Hepatocyte (in vitro differentiated cells): ENCODE measurements around the gene RPS23. TPM values are rescaled to one million over a fixed set of nuclear protein-coding genes. Genes with fewer than 3 reads are reported as not detected.

Source experiments
- DNase-seq: peaks from one replicate; pipeline ENCODE4 v3.0.0-alpha.2; 2016; ENCODE audit warnings: low spot score
- H2AFZ ChIP-seq: fragments of 200-600 bp; sonication (generic); 2 replicates; pipeline ENCODE4 v1.6.0; 2016; ENCODE audit warnings: antibody characterized with exemption, mild to moderate bottlenecking
- H3K27ac ChIP-seq: fragments of 200-600 bp; sonication (generic); 2 replicates; pipeline ENCODE4 v1.5.1; 2016; ENCODE audit warnings: mild to moderate bottlenecking
- H3K27me3 ChIP-seq: fragments of 200-600 bp; sonication (generic); 2 replicates; pipeline ENCODE4 v1.6.1; 2016
- H3K36me3 ChIP-seq: fragments of 200-600 bp; sonication (generic); replicated peaks from 2 replicates; pipeline ENCODE4 v1.5.1; 2016; ENCODE audit warnings: low read depth; ENCODE audit not compliant: insufficient read depth
- H3K4me1 ChIP-seq: fragments of 200-600 bp; sonication (generic); 2 replicates; pipeline ENCODE4 v1.5.1; 2016; ENCODE audit warnings: mild to moderate bottlenecking, moderate library complexity; ENCODE audit not compliant: insufficient read depth
- H3K4me2 ChIP-seq: fragments of 200-600 bp; sonication (generic); 2 replicates; pipeline ENCODE4 v1.6.0; 2016
- H3K4me3 ChIP-seq: fragments of 200-600 bp; sonication (generic); 2 replicates; pipeline ENCODE4 v1.5.1; 2016; ENCODE audit warnings: mild to moderate bottlenecking
- H3K79me2 ChIP-seq: fragments of 200-600 bp; sonication (generic); 2 replicates; pipeline ENCODE4 v1.6.0; 2017; ENCODE audit warnings: mild to moderate bottlenecking
- H3K9me2 ChIP-seq: fragments of 200-600 bp; sonication (generic); replicated peaks from 2 replicates; pipeline ENCODE4 v1.6.0; 2017; ENCODE audit warnings: mild to moderate bottlenecking; ENCODE audit not compliant: insufficient read depth
- H3K9me3 ChIP-seq: fragments of 200-600 bp; sonication (generic); 2 replicates; pipeline ENCODE4 v1.5.1; 2016; ENCODE audit warnings: low read depth, mild to moderate bottlenecking
- H4K20me1 ChIP-seq: fragments of 200-600 bp; sonication (generic); 2 replicates; pipeline ENCODE4 v1.6.0; 2016; ENCODE audit warnings: mild to moderate bottlenecking; ENCODE audit not compliant: insufficient read depth, poor library complexity, severe bottlenecking
- CTCF ChIP-seq: fragments of 200-600 bp; sonication (generic); IDR thresholded peaks from 2 replicates; pipeline ENCODE4 v1.5.1; 2016; ENCODE audit warnings: antibody characterized with exemption, mild to moderate bottlenecking; ENCODE audit not compliant: poor library complexity
- EZH2 ChIP-seq: fragments of 200-600 bp; sonication (generic); IDR thresholded peaks from 2 replicates; pipeline ENCODE4 v1.6.1; 2016; ENCODE audit warnings: antibody characterized with exemption, mild to moderate bottlenecking, borderline replicate concordance
- EZH2phosphoT487 ChIP-seq: fragments of 200-600 bp; sonication (generic); IDR thresholded peaks from one replicate; pipeline ENCODE4 v1.6.1; 2018; ENCODE audit warnings: antibody characterized with exemption, mild to moderate bottlenecking, low read depth, moderate library complexity; ENCODE audit not compliant: unreplicated experiment, severe bottlenecking
- WGBS: methylation state at CpG from one replicate; pipeline ENCODE4 v1.1.6; 2016; ENCODE audit warnings: low lambda C conversion rate; ENCODE audit errors: missing lambda C conversion rate; 5-methylcytosine and 5-hydroxymethylcytosine counted together
- polyA plus RNA-seq: library from polyadenylated mRNA; unstranded; fragments of >200 nt; fragmentation: Nextera tagmentation; extraction: Ambion mirVana; gene quantifications from 2 replicates; pipeline ENCODE4 v1.2.1, GENCODE V29; 2016
- total RNA-seq: library from RNA; depleted of rRNA; stranded (reverse); fragments of >200 nt; gene quantifications from 2 replicates; pipeline ENCODE4 v1.2.3, GENCODE V29; 2014

RPS23 gene
- total and polyA plus RNA-seq, 2 experiments from 2014 or later, result 797 to 3,018 TPM

GRCh38 chr5:82295959-82296531 is 17.9 kb upstream of the RPS23 start:
- Histone ChIP-seq H2AFZ (no peak overlapping the region), H3K4me3 (no peak overlapping the region), H3K27me3 (no peaks in the 10 kb centered on the region), H3K4me1 (no peaks in the 10 kb centered on the region), H3K4me2 (no peak overlapping the region), H3K9me2 (no peaks in the 10 kb centered on the region), H3K36me3 (no peaks in the 10 kb centered on the region), H3K27ac (no peak overlapping the region), H3K79me2 (no peaks in the 10 kb centered on the region), H4K20me1 (no peaks in the 10 kb centered on the region), H3K9me3 (no peaks in the 10 kb centered on the region)
- no peak for TF ChIP-seq CTCF
- no peak for TF ChIP-seq EZH2phosphoT487
- TF ChIP-seq EZH2, result no peak
- DNase-seq, result no peak
- WGBS, result 90% methylated on average over 2 of the region's 2 CpGs

- no peak overlapping the region for H2AFZ ChIP-seq
- no peak overlapping the region for H3K4me3 ChIP-seq
- H3K4me1 ChIP-seq, result no peaks in the 10 kb centered on the region
- H3K27ac ChIP-seq, result no peak overlapping the region
- H3K9me2 ChIP-seq, result no peaks in the 10 kb centered on the region
- H4K20me1 ChIP-seq, result no peaks in the 10 kb centered on the region
- H3K36me3 ChIP-seq, result no peaks in the 10 kb centered on the region
- no peak overlapping the region for H3K4me2 ChIP-seq
- H3K9me3 ChIP-seq, result no peaks in the 10 kb centered on the region
- TF ChIP-seq EZH2, result no peak
- no peak for TF ChIP-seq EZH2phosphoT487
- no peak for TF ChIP-seq CTCF
- no peaks in the 10 kb centered on the region for H3K79me2 ChIP-seq
- no peak for DNase-seq
- H3K27me3 ChIP-seq, result no peaks in the 10 kb centered on the region
These were observed 17.0 kb upstream of the RPS23 start for GRCh38 chr5:82295144-82295543.

- Histone ChIP-seq H2AFZ (no peak overlapping the region), H3K9me2 (no peaks in the 10 kb centered on the region), H4K20me1 (no peaks in the 10 kb centered on the region), H3K4me1 (no peaks in the 10 kb centered on the region), H3K79me2 (no peaks in the 10 kb centered on the region), H3K27me3 (no peaks in the 10 kb centered on the region), H3K36me3 (no peaks in the 10 kb centered on the region), H3K4me2 (no peak overlapping the region), H3K4me3 (no peak overlapping the region), H3K9me3 (no peaks in the 10 kb centered on the region), H3K27ac (no peak overlapping the region)
- DNase-seq, result no peak
- 74% methylated on average over 2 of the region's 2 CpGs for WGBS
- TF ChIP-seq EZH2, result no peak
- TF ChIP-seq EZH2phosphoT487, result no peak
- TF ChIP-seq CTCF, result no peak
These were observed 13.3 kb upstream of the RPS23 start for GRCh38 chr5:82291420-82291819.

- 82% methylated on average over 6 of the region's 6 CpGs for WGBS
- DNase-seq, result no peak
- Histone ChIP-seq H3K4me1 (no peaks in the 10 kb centered on the region), H3K79me2 (no peaks in the 10 kb centered on the region), H3K27ac (no peak overlapping the region), H3K9me3 (no peaks in the 10 kb centered on the region), H3K27me3 (no peaks in the 10 kb centered on the region), H4K20me1 (no peaks in the 10 kb centered on the region), H2AFZ (no peak overlapping the region), H3K36me3 (no peaks in the 10 kb centered on the region), H3K4me3 (no peak overlapping the region), H3K9me2 (no peaks in the 10 kb centered on the region), H3K4me2 (no peak overlapping the region)
- no peak for TF ChIP-seq CTCF
- no peak for TF ChIP-seq EZH2
- TF ChIP-seq EZH2phosphoT487, result no peak
These were observed 12.8 kb upstream of the RPS23 start for GRCh38 chr5:82290908-82291307.
